Measurements from ENCODE around the gene NR3C2. TPM values are rescaled to one million over a fixed set of nuclear protein-coding genes. Genes with fewer than 3 reads are reported as not detected.

Gene NR3C2
- polyA plus RNA-seq, 1 donor from 2014 or later: 0.06 TPM

- TF ChIP-seq MXI1 (conservative IDR thresholded peaks at IDR 0.05; ENCODE audit: poor library complexity, severe bottlenecking) (no peak), RAD21 (conservative IDR thresholded peaks at IDR 0.05) (no peak), REST (IDR thresholded peaks at IDR 0.05; ENCODE audit: borderline replicate concordance) (no peak)
- no peak overlapping the region for H3K4me2 ChIP-seq (ENCODE audit: low read length)
- H3K4me3 ChIP-seq (ENCODE audit: low read length): no peak overlapping the region
- no peaks in the 10 kb centered on the region for H3K9me3 ChIP-seq (ENCODE audit: low read length)
- no peak overlapping the region for H2AFZ ChIP-seq (ENCODE audit: low read depth, low read length)
- H3K79me2 ChIP-seq (replicated peaks; ENCODE audit: insufficient read depth, low read length): no peaks in the 10 kb centered on the region
- H3K9me2 ChIP-seq (ENCODE audit: insufficient read depth, low read length): no peaks in the 10 kb centered on the region
- no peaks in the 10 kb centered on the region for H4K20me1 ChIP-seq (ENCODE audit: insufficient read depth)
- H3K27me3 ChIP-seq (ENCODE audit: insufficient read depth, low read depth, low read length): no peaks in the 10 kb centered on the region
- no peaks in the 10 kb centered on the region for H3K36me3 ChIP-seq (ENCODE audit: insufficient read depth, low read length)
- H3K27ac ChIP-seq (ENCODE audit: low read length): no peak overlapping the region
- no peaks in the 10 kb centered on the region for H3F3A ChIP-seq (ENCODE audit: insufficient read depth, low read length, poor library complexity, severe bottlenecking)
- no peak overlapping the region for H3K9ac ChIP-seq (ENCODE audit: low read length)
Observed at GRCh38 chr4:148052448-148052847, 389.8 kb downstream of the NR3C2 start.

- no peak overlapping the region for H3K4me3 ChIP-seq (ENCODE audit: low read length)
- no peak overlapping the region for H3K27ac ChIP-seq (ENCODE audit: low read length)
- no peak overlapping the region for H2AFZ ChIP-seq (ENCODE audit: low read depth, low read length)
- H4K20me1 ChIP-seq (ENCODE audit: insufficient read depth): no peaks in the 10 kb centered on the region
- no peak overlapping the region for H3K4me2 ChIP-seq (ENCODE audit: low read length)
- TF ChIP-seq CTCF (IDR thresholded peaks at IDR 0.05; ENCODE audit: poor library complexity, severe bottlenecking) (no peak), EZH2 (IDR thresholded peaks at IDR 0.05; ENCODE audit: borderline replicate concordance, insufficient read depth, low read length, poor library complexity, severe bottlenecking) (no peak), MXI1 (conservative IDR thresholded peaks at IDR 0.05; ENCODE audit: poor library complexity, severe bottlenecking) (no peak), POLR2AphosphoS5 (IDR thresholded peaks at IDR 0.05) (no peak), RAD21 (conservative IDR thresholded peaks at IDR 0.05) (no peak), TAF1 (IDR thresholded peaks at IDR 0.05; ENCODE audit: low read depth) (no peak), REST (IDR thresholded peaks at IDR 0.05; ENCODE audit: borderline replicate concordance) (no peak), SMC3 (conservative IDR thresholded peaks at IDR 0.05; ENCODE audit: poor library complexity) (no peak), EP300 (conservative IDR thresholded peaks at IDR 0.05; ENCODE audit: poor library complexity, severe bottlenecking) (no peak)
- no peaks in the 10 kb centered on the region for H3K79me2 ChIP-seq (replicated peaks; ENCODE audit: insufficient read depth, low read length)
- no peaks in the 10 kb centered on the region for H3F3A ChIP-seq (ENCODE audit: insufficient read depth, low read length, poor library complexity, severe bottlenecking)
- no peak overlapping the region for H3K9ac ChIP-seq (ENCODE audit: low read length)
- no peaks in the 10 kb centered on the region for H3K27me3 ChIP-seq (ENCODE audit: insufficient read depth, low read depth, low read length)
- H3K36me3 ChIP-seq (ENCODE audit: insufficient read depth, low read length): no peaks in the 10 kb centered on the region
- H3K9me2 ChIP-seq (ENCODE audit: insufficient read depth, low read length): no peaks in the 10 kb centered on the region
- H3K9me3 ChIP-seq (ENCODE audit: low read length): no peaks in the 10 kb centered on the region
Observed at GRCh38 chr4:148051403-148051802, 390.8 kb downstream of the NR3C2 start.

All from neural cell (in vitro differentiated cells).